ENCODE data around the gene ARHGAP28. TPM values are rescaled to one million over a fixed set of nuclear protein-coding genes. Genes with fewer than 3 reads are reported as not detected.

The ARHGAP28 gene
- total RNA-seq, 3 donors from 2014 or later = not detected

DNA sequence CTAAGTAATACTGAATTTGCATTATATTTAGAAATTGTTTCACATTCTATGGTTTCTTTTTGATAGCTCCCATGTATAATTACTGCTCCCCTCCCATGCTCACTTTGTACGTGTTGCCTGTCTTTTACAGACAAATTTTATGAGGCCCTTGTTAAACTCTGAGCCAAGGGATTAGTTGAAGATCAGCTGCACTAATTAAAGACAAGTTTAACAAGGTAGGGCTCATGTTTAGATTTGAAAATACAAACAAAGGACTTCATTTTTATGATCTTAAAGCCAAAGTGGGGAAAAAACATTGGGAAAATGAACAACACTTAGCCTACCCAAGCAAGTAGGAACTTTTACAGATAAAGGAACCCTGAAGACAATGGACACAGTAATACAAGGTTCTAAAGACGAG is 46.2 kb downstream of the ARHGAP28 start:
- no peaks in the 10 kb centered on the region for H3K36me3 Mint-ChIP-seq (ENCODE audit: insufficient read depth)
- no peak for DNase-seq
- no peaks in the 10 kb centered on the region for H3K4me1 Mint-ChIP-seq (ENCODE audit: low read depth)
- ATAC-seq = no peak
- H3K4me3 Mint-ChIP-seq = no peak overlapping the region
- H3K27me3 Mint-ChIP-seq (ENCODE audit: low read depth) = no peaks in the 10 kb centered on the region
- H3K9me3 Mint-ChIP-seq = peaks cover 3% of the 10 kb centered on the region

DNA sequence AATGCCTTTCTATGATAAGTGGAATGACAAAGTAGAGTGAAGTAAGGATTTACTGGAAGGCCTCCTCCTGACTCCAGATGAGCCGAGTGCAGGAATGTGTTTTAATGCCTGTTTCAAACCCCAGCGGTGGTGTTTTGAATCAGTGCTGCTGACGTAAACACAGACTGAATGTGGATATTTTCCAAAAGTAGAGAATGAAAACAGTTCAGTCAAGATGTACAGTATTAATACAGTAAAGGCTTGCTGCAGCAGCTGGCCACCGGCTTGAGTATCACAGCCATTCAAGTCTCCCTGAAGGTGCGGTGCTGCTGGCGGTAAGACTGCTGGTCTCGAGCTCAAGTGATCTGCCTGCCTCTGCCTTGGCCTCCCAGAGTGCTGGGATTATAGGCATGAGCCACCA is 46.7 kb downstream of the ARHGAP28 start:
- ATAC-seq (no peak), DNase-seq (no peak)
- no peak overlapping the region for H3K4me3 Mint-ChIP-seq
- H3K9me3 Mint-ChIP-seq = peaks cover 3% of the 10 kb centered on the region
- no peaks in the 10 kb centered on the region for H3K27me3 Mint-ChIP-seq (ENCODE audit: low read depth)
- no peaks in the 10 kb centered on the region for H3K4me1 Mint-ChIP-seq (ENCODE audit: low read depth)
- H3K36me3 Mint-ChIP-seq (ENCODE audit: insufficient read depth) = no peaks in the 10 kb centered on the region

DNA sequence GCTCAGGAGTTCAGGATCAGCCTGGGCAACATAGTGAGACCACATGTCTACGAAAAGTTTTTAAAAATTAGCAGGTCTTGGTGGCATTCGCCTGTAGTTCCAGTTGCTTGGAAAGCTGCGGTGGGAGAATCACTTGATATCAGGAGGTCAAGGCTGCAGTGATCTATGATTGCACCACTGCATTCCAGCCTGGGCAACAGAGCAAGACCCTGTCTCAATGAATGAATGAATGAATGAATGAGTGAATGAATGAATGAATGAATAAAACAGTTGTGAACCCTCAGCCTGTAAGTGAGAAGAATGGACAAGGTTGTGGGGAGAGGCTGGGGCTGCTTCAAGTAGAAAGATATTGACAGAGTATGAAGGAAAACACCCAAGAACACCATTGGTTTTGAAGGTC is 48.0 kb downstream of the ARHGAP28 start:
- ATAC-seq (no peak), DNase-seq (no peak)
- Mint-ChIP-seq H3K27me3 (ENCODE audit: low read depth) (no peaks in the 10 kb centered on the region), H3K36me3 (ENCODE audit: insufficient read depth) (no peaks in the 10 kb centered on the region), H3K4me1 (ENCODE audit: low read depth) (no peaks in the 10 kb centered on the region), H3K4me3 (no peak overlapping the region), H3K9me3 (peaks cover 3% of the 10 kb centered on the region)

DNA sequence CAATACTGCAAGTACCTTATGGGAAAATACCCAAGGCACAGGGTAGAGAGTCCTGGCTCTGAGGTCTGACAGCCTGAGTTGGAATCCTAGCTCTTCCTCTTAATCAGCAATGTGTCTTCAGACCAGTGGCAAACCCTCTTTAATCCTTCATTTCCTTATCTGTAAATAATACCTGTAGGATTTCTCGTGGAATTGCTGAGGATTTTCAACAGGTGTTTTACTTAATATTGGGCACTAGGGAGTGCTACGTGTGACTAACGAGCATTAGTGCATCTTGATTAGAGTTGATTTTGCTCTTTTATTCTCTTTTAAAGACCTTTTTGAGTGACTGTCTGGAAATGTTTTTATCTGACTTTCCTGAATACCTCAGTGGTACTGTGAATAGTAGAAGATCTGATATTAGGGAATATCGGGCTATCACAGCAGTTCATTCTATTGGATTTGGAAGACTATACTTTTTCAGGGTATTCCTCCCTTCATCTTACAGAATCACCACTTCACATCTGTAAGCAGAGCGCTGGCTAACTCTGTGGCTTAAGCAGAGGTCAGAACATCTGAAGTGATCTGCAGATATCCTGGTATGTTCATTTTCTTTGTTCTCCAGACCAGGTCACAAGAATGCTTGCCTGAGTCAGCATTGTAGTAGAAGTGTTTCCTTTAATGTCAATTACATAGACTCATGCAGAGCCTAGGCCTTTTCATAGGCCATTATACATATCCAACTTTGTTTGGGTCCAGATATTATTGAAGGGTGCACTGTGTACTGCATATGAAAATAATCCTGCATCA is 49.1 kb downstream of the ARHGAP28 start:
- no peak for DNase-seq
- H3K4me1 Mint-ChIP-seq (ENCODE audit: low read depth) = no peaks in the 10 kb centered on the region
- peaks cover 5% of the 10 kb centered on the region for H3K9me3 Mint-ChIP-seq

DNA sequence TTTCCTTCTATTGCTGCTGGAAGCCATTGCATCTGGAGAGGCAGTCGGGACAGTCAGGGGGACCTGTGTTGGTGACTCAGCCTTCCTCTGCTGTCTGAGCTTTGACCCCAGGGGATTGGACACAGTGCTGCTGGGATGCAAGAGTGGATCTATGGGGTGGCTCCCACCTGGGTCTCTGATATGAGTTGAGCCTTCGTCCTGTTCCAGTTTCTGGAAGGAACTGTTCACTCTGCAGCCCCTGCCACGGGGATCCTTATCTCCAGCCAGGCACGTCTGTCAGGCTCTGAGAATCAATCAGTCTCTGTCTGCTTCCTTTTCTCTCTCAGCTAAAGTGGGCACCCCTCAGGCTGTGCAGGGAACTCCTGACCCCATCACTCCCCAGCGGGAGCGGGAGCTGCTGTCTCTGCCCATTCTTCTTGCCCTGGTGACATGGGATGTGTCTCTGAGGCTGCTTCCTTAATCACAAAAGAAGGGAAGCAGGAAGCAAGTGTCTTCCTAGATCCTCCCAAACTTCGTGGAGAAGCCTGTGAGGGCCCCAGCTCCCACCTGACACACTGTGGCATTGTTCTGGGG is 51.7 kb downstream of the ARHGAP28 start:
- no peak overlapping the region for H3K4me3 Mint-ChIP-seq
- no peak for ATAC-seq

More for the DNA sequence above, 49.1 kb downstream of the ARHGAP28 start:
- Mint-ChIP-seq H3K4me3 (no peak overlapping the region), H3K36me3 (ENCODE audit: insufficient read depth) (no peaks in the 10 kb centered on the region), H3K27me3 (ENCODE audit: low read depth) (no peaks in the 10 kb centered on the region)
- no peak for ATAC-seq

DNA sequence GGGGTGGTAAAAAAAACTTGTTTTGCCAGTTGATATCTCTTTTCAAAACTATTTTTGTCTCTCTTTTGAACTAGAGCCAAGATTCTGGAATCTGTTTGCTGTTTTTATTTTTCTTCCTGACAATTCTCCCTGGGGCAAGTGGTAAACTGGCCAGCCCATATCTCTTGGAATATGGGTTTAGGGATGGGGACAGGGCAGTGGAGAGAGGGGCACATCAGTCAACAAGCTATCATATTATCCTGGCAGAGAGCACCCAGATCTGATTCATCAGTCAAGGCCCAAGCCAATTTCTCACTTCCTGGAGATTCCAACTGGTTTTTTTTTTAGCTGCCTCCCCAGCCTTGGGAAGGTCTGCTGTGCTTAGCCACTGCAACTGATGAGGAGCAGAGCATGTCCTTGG is 52.3 kb downstream of the ARHGAP28 start:
- Mint-ChIP-seq H3K9me3 (peaks cover 7% of the 10 kb centered on the region), H3K36me3 (ENCODE audit: insufficient read depth) (no peaks in the 10 kb centered on the region), H3K4me3 (no peak overlapping the region), H3K4me1 (ENCODE audit: low read depth) (no peaks in the 10 kb centered on the region), H3K27me3 (ENCODE audit: low read depth) (no peaks in the 10 kb centered on the region)
- no peak for ATAC-seq
- DNase-seq = no peak

More for the DNA sequence above, 51.7 kb downstream of the ARHGAP28 start:
- DNase-seq = no peak
- Mint-ChIP-seq H3K9me3 (peaks cover 10% of the 10 kb centered on the region), H3K4me1 (ENCODE audit: low read depth) (no peaks in the 10 kb centered on the region), H3K27me3 (ENCODE audit: low read depth) (no peaks in the 10 kb centered on the region), H3K36me3 (ENCODE audit: insufficient read depth) (no peaks in the 10 kb centered on the region)

DNA sequence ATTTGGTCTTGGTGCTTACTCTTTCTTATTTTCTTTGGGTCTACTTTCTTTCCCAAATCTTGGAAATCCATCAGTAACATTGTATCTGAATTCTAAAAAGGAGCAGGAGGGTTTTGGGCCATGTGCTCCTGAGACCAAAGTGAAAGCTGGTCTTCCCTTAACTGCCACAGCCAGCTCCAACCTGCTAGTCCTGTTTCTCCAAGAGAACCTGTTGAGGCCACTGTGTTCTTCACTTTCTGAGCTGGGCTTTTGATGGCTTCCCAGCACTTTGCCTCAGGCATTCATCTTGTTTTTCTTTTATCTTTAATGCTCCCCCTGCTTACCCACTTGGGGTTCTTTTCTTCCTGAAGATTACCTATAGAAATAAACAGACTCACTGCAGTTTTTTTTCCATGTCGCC is 53.3 kb downstream of the ARHGAP28 start:
- no peaks in the 10 kb centered on the region for H3K27me3 Mint-ChIP-seq (ENCODE audit: low read depth)
- peaks cover 7% of the 10 kb centered on the region for H3K9me3 Mint-ChIP-seq
- no peaks in the 10 kb centered on the region for H3K4me1 Mint-ChIP-seq (ENCODE audit: low read depth)
- H3K4me3 Mint-ChIP-seq = no peak overlapping the region
- no peaks in the 10 kb centered on the region for H3K36me3 Mint-ChIP-seq (ENCODE audit: insufficient read depth)
- DNase-seq (no peak), ATAC-seq (no peak)

DNA sequence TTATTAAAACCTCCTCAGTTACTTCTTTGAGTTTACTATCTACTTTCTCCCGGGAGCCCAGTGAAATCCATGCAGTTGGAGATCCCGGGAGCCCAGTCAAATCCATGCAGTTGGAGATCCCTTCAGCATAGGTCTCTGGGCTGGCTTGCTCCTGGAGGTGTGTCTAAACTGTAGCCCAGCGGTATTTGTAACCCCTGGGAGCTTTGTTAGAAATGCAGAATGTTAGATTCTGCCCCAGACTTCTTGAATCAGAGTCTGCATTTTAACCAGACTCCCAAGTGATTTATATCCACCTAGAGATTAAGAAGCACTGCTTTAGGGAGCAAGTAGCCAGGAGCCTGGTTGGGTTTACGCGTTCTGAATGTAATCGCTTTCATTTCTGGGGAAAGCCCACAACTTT is 54.5 kb downstream of the ARHGAP28 start:
- peaks cover 7% of the 10 kb centered on the region for H3K9me3 Mint-ChIP-seq
- H3K36me3 Mint-ChIP-seq (ENCODE audit: insufficient read depth) = no peaks in the 10 kb centered on the region
- no peaks in the 10 kb centered on the region for H3K4me1 Mint-ChIP-seq (ENCODE audit: low read depth)
- no peaks in the 10 kb centered on the region for H3K27me3 Mint-ChIP-seq (ENCODE audit: low read depth)
- no peak for DNase-seq
- no peak for ATAC-seq
- H3K4me3 Mint-ChIP-seq = no peak overlapping the region

DNA sequence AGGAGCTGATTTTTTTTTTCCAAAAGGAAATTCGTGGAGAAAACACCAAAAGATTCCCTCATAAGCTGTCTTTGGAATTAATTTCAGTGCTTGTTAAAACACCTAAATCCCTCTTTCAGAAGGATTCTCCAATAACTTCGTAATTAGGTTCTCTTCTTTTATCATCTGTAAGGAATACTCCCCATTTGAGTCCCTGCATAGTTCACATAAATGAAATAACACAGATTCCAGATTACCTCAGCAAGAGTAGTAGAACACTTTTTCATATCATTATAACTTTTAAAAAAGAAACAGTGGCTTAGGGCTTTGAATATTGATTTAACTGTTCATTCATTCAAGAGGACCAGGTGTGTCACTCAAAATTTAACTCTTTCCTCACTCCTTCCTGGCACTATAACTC is 55.5 kb downstream of the ARHGAP28 start:
- H3K4me3 Mint-ChIP-seq = no peak overlapping the region
- H3K36me3 Mint-ChIP-seq (ENCODE audit: insufficient read depth) = no peaks in the 10 kb centered on the region
- ATAC-seq (no peak), DNase-seq (no peak)
- H3K4me1 Mint-ChIP-seq (ENCODE audit: low read depth) = no peaks in the 10 kb centered on the region
- H3K27me3 Mint-ChIP-seq (ENCODE audit: low read depth) = no peaks in the 10 kb centered on the region
- peaks cover 7% of the 10 kb centered on the region for H3K9me3 Mint-ChIP-seq

DNA sequence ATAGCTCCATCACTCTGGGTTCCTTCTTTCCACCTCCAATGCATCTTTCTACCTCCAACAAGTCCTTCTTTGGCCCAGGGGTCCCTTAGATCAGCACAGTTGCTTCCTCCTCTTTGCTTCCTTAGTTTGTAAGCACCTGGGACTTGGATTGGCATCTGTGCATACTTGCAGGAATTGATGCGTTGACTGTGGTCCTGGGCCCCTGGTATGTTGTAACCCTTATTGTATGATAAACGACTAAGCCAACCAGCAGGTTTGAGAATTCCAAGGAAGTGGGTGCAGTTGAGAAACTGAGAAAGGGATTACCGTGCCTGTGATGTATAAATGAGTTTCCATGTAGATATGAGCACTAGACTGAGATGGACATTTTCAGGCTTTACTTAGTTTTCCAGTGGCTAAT is 55.9 kb downstream of the ARHGAP28 start:
- peaks cover 7% of the 10 kb centered on the region for H3K9me3 Mint-ChIP-seq
- DNase-seq = no peak
- no peaks in the 10 kb centered on the region for H3K36me3 Mint-ChIP-seq (ENCODE audit: insufficient read depth)
- H3K27me3 Mint-ChIP-seq (ENCODE audit: low read depth) = no peaks in the 10 kb centered on the region
- no peaks in the 10 kb centered on the region for H3K4me1 Mint-ChIP-seq (ENCODE audit: low read depth)
- no peak for ATAC-seq
- H3K4me3 Mint-ChIP-seq = no peak overlapping the region

DNA sequence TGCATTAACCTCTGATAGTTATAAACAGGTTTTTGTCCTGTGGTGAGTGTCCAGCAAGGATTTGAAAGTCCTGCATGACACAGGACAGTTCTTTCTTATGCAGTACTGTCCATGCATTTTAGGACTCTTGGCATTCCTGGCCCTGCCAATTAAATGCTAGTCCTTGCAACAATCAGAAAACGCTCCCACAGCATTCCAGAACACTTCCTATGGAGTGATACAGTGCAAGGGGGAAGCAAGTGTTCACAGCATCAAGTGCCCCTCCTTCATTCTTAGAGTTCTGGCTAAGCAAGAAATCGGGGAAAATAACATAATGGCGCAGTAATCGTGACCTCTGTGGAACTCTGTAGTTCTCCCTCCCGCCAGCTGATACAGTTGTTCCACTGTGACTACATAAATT is 62.9 kb downstream of the ARHGAP28 start:
- no peak overlapping the region for H3K4me3 Mint-ChIP-seq
- DNase-seq (no peak), ATAC-seq (no peak)
- H3K27me3 Mint-ChIP-seq (ENCODE audit: low read depth) = no peaks in the 10 kb centered on the region
- no peaks in the 10 kb centered on the region for H3K36me3 Mint-ChIP-seq (ENCODE audit: insufficient read depth)
- H3K4me1 Mint-ChIP-seq (ENCODE audit: low read depth) = no peaks in the 10 kb centered on the region
- no peaks in the 10 kb centered on the region for H3K9me3 Mint-ChIP-seq

DNA sequence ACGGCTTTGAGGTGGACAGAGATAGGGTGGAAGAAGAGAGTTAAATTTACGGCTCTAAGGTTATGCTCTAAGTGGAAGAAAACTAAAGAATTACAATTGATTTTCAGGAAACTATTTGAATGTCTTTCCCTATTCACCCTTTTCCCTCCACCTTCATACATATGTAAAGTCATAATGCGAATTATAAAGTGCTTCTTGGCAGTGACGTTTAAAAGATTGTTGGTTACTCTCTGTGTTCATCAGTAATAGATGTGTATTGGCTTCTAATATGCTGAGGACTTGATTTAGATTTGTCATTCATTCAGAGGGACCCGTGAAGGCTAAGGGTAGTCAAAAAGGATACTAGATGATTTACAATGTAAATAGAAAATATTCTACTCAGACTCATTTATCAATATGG is 63.9 kb downstream of the ARHGAP28 start:
- no peak overlapping the region for H3K4me3 Mint-ChIP-seq
- DNase-seq = no peak

DNA sequence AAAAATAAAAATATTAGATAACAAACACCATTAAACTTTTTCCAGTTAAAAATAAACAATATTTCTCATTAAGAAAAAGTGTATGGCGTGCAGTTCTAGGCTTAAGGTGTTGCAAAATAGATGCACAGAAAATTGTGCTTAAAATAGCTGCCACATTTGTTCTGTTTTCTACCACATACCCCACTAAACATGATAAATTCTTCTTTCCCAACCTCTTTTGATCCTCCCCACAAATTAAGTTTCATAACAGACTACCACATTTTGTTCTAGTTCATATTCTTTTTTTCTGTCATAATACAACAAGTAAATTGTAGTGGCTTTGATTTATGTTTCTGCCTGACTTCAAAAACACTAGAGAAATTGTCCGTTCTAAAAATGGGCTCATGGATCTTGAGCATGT is 64.5 kb downstream of the ARHGAP28 start:
- no peaks in the 10 kb centered on the region for H3K27me3 Mint-ChIP-seq (ENCODE audit: low read depth)
- H3K4me1 Mint-ChIP-seq (ENCODE audit: low read depth) = no peaks in the 10 kb centered on the region
- DNase-seq (no peak), ATAC-seq (no peak)
- no peaks in the 10 kb centered on the region for H3K9me3 Mint-ChIP-seq
- no peaks in the 10 kb centered on the region for H3K36me3 Mint-ChIP-seq (ENCODE audit: insufficient read depth)
- H3K4me3 Mint-ChIP-seq = no peak overlapping the region

More for the DNA sequence above, 63.9 kb downstream of the ARHGAP28 start:
- no peaks in the 10 kb centered on the region for H3K9me3 Mint-ChIP-seq
- no peaks in the 10 kb centered on the region for H3K36me3 Mint-ChIP-seq (ENCODE audit: insufficient read depth)
- no peaks in the 10 kb centered on the region for H3K4me1 Mint-ChIP-seq (ENCODE audit: low read depth)
- no peaks in the 10 kb centered on the region for H3K27me3 Mint-ChIP-seq (ENCODE audit: low read depth)
- no peak for ATAC-seq

DNA sequence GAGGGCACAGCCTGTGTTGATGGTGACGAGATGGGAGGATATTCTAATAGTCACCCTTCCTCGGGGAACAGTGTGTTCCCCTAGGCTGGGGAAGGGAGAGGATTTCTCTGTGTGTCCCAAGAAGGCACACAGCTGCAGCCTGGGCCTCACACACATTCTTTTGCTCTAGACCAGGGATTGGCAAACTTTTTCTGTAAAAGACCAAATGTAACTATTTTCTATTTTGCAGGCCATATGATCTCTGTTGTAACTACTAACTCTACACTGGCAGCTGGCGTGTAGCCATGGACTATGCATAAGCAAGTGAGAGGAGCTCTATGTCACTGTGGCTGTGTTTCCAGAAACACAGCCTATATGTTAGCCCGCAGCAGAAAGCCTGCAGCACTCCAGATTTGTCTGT is 65.8 kb downstream of the ARHGAP28 start:
- Mint-ChIP-seq H3K4me3 (no peak overlapping the region), H3K36me3 (ENCODE audit: insufficient read depth) (no peaks in the 10 kb centered on the region), H3K9me3 (peaks cover 8% of the 10 kb centered on the region), H3K27me3 (ENCODE audit: low read depth) (no peaks in the 10 kb centered on the region), H3K4me1 (ENCODE audit: low read depth) (no peaks in the 10 kb centered on the region)
- DNase-seq (no peak), ATAC-seq (no peak)

DNA sequence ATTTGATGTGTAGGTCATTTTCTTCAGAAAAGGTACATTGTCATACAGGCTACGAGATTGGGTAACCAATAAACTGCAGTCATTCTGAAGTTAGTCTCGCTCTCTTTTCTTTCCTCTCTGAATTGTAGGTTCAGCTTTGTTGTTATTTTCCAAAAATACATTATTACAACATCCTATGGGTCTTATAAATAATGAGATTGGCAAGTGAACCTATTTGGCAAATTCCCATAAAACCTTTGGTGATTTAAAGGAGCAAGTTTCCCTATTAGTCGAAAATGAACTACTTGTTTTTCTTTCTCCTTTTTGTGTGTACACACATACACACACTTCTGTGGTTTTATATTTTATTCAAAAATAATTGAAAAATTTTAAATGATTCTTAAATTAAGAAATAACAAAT is 67.0 kb downstream of the ARHGAP28 start:
- ATAC-seq (no peak), DNase-seq (no peak)
- Mint-ChIP-seq H3K27me3 (ENCODE audit: low read depth) (no peaks in the 10 kb centered on the region), H3K4me1 (ENCODE audit: low read depth) (no peaks in the 10 kb centered on the region), H3K36me3 (ENCODE audit: insufficient read depth) (no peaks in the 10 kb centered on the region), H3K9me3 (peaks cover 10% of the 10 kb centered on the region), H3K4me3 (no peak overlapping the region)
